ENCODE results near the gene UTP20.
"Not testable (repeated sequence)": the region's sequence is repeated elsewhere in the genome, so short reads cannot be mapped to it uniquely, and the experiment has no call there.

UTP20 gene

DNA sequence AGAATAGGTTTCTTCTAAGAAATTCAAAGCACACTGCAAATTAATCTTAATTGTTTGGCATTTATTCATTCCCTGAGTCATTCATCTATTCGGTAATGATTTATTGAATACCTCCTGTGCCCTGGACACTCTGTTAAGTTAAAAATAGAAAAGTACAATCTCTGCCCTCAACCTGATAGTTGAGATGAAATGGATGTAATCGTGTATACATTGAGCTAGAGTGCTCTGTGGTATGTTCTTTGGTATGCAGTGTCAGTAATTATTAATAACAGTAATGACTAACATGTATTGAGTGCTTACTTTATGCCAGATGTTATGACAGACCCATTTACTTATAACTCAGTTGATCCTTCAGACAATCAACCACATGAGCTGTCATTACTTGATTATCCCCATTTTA is 47.6 kb downstream of the UTP20 start:
- DNase-seq, result no peak

GRCh38 chr12:101328917-101329316 is 49.0 kb downstream of the UTP20 start:
- DNase-seq, result no peak

DNA sequence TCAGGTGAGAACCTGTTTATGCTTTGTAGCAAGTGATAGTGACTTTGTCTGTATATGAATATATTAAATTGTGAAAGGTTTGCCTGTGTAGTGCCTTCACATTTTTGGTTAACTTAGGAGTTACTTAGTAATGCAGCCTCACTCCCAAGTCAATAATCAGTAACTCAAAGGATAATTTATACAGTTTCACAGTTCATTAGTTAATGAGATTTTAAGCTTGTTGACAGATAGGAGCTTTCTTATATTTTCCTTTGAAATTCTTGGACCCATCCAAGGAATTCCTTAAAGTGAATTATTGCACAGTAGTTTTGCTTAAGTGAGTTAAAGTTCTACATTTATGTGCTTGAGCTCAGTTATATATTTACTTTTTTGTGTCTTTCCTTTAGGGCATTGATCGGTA is 50.7 kb downstream of the UTP20 start:
- no peak for DNase-seq

DNA sequence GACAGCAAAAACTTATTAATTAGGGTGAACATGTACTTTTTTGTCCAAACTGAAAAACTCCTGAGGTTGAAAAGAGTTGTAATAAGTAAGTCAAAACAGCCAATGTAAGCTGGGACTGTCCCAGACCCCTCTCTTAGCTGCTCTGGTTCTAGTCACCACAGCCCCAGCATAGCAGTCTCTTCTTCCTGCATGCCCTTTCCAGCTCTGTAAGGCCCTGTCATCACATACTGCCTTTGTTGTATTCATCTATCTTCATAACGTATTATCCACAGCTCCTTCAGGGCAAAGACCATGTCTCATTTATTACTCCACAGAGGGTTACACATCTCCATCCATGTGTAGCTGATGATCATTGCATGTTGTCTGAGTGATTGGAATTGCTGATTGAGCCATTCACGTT is 56.5 kb downstream of the UTP20 start:
- DNase-seq, result no peak

GRCh38 chr12:101338087-101338486 is 58.2 kb downstream of the UTP20 start:
- DNase-seq, result no peak

- DNase-seq, result no peak
These were observed 64.0 kb downstream of the UTP20 start for GRCh38 chr12:101343893-101344292.

- DNase-seq, result no peak
These were observed 71.8 kb downstream of the UTP20 start for GRCh38 chr12:101351682-101352081.

- DNase-seq, result no peak
These were observed 76.9 kb downstream of the UTP20 start for GRCh38 chr12:101356794-101357193.

- DNase-seq, result no peak
These were observed 81.5 kb downstream of the UTP20 start for GRCh38 chr12:101361455-101361854.

DNA sequence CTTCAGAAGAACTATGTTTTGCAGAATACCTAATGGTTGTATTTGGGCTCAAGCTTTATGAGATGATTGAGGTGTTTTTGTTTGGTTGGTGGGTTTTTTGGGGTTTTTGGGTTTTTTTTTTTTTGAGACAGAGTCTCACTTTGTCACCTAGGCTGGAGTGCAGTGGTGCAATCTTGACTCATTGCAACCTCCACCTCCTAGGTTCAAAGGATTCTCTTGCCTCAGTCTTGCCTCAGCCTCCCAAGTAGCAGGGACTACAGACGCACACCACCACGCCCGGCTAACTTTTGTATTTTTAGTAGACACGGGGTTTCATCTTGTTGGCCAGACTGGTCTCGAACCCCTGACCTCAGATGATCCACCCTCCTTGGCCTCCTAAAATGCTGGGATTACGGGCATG is 88.1 kb downstream of the UTP20 start:
- DNase-seq, result no peak

GRCh38 chr12:101372431-101372830 is 92.5 kb downstream of the UTP20 start:
- DNase-seq, result no peak

DNA sequence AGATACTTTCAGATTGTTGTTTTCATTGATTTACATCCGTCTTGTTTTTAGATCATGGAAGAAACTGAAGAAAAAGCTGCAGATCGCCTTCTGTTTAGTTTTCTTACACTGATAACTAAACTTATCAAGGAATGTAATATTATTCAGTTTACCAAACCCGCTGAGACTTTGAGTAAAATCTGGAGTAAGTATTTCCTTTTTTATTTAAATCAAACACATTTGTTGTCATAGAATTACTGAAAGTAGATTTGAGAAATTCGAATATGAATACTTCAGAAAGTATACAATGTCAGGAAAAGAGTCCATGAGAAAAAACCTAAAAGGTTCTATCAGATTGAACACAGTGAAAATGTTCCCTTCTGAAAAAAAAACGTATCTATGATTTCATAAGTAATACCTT is 95.7 kb downstream of the UTP20 start:
- no peak for DNase-seq

DNA sequence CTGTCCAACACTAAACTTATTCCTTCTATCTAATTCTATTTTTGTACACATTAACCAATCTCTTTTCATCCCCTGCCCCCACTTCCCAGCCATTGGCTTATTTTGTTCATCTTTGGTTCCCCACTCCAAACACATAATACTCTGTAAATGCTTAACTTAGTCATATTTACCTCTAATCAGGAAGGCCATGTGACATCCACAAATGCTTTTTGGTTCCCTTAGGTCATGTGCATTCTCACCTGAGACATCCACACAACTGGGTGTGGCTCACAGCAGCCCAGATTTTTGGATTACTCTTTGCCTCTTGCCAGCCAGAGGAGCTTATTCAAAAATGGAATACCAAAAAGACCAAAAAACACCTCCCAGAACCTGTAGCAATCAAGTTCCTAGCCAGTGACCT is 99.2 kb downstream of the UTP20 start:
- DNase-seq, result no peak

DNA sequence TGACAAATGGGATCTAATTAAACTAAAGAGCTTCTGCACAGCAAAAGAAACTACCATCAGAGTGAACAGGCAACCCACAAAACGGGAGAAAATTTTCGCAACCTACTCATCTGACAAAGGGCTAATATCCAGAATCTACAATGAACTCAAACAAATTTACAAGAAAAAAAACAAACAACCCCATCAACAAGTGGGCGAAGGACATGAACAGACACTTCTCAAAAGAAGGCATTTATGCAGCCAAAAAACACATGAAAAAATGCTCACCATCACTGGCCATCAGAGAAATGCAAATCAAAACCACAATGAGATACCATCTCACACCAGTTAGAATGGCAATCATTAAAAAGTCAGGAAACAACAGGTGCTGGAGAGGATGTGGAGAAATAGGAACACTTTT is 111.3 kb downstream of the UTP20 start:
- DNase-seq, result not testable (repeated sequence)

GRCh38 chr12:101407049-101407435 is 127.1 kb downstream of the UTP20 start:
- DNase-seq, result no peak

- DNase-seq, result peak; percentile 90
These were observed 127.8 kb downstream of the UTP20 start, which contains the start of gene ARL1 for GRCh38 chr12:101407436-101408345. ARL1 (minus strand) TSS chr12:101407772; CDS start chr12:101407645, 127 bp downstream.

GRCh38 chr12:101410169-101410568 is 130.3 kb downstream of the UTP20 start:
- not testable (repeated sequence) for DNase-seq

DNA sequence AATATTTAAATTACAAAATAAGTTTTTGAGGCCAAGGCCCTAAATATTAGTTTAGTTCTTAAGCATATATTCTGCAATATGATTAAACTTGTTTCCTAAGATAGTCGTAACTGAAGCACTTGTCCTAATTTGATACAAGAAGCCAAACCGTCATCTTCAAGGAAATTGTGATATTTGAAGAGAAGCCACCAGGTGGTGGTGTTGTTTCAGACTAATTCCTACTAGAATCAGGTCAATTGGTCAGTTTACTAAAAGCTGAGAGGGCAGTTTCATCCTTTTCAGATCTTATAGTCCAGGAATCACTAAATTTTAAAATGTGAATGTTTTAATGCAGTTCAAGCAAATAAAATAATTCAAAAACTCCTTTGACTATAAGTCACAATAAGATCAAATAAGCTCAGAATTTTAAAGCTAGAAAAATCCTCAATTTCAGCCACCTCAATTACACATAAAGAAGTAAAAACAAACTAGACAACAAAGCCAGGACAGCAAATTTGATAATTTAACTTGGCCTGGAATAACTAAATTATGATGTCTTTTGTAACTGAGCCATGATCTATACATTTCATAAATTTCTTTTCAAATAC is 134.7 kb downstream of the UTP20 start:
- DNase-seq, result peak; percentile 45

DNA sequence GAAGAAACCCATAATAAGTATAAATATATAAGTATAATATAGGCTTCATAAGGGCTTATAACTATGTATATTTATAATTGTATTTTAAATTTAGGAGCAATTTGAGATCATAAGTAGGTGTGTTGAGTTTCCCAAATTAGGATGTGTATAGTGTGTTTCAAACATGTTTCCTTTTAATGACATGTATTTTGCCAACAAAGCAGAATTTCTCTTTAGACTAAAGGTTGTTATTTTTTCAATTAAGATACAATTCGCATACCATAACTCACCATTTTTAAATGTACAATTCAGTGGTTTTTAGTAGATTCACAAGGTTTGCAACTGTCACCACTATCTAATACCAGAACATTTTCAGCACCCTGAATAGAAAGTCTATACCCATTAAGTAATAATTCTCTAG is 135.3 kb downstream of the UTP20 start:
- DNase-seq, result no peak

DNA sequence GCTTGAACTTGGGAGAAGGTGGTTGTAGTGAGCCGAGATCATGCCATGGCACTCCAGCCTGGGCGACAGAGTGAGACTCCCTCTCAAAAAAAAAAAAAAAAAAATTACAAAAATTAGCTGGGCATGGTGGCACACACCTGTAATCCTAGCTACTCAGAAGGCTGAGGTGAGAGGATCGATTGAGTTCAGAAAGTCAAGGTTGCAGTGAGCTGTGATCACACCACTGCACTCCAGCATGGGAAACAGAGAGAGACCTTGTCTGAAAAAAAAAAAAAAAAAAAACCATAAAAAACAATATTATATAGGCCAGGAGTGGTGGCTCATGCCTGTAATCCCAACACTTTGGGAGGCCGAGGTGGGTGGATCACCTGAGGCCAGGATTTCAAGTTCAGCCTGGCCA is 142.2 kb downstream of the UTP20 start:
- DNase-seq, result not testable (repeated sequence)

GRCh38 chr12:101424620-101425019 is 144.7 kb downstream of the UTP20 start:
- no peak for DNase-seq

DNA sequence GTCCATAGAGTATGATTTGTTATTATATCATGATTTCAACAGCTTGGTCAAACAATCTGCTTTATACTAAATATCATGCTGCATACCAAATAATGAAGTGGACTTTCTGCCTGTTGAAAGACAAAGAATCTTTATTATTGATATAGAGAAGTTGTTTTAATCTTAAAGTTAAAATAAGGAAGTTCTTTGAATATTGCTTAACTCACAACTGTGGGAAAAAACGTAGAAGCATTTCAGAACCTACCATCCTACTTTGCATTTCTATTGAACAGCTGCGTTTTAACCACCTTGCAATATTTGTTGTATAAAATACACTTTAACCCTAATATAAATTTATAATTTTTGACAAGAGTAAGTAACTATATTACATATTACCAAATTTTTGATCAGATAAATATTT is 150.6 kb downstream of the UTP20 start:
- DNase-seq, result no peak

DNA sequence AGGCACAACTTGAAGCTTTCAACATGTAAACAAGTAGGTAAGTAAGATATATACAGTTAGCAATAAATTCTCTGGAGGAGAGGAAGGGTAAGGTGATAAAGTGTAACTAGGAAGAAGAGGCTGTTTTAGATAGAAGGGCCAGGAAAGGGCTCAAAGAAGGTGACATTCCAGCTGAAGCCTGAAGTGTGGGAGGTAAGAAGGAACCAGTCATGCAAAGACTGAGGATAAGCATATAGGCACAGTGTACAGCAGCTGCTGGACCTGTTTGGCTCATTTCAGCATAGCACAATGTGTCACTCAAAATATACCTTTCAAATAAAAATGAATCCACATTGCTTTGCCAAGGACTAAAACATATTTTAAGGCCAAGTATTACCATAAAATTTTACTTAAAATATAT is 156.2 kb downstream of the UTP20 start:
- no peak for DNase-seq

All from fibroblast of skin of scalp (primary cell).